AG10803 (cell line): Measurements from ENCODE around the gene VAPA.

Source experiments
- DNase-seq: peaks from one replicate; pipeline ENCODE4 v3.0.0; 2010; ENCODE audit warnings: low read depth
- H3K4me3 ChIP-seq: 2 replicates; pipeline ENCODE4 v1.5.1; 2011; ENCODE audit warnings: mild to moderate bottlenecking, low read length, control low read depth
- TF ChIP-seq, protein P1 (sequence below): conservative IDR thresholded peaks from 2 replicates; pipeline ENCODE4 v1.5.1; 2011; ENCODE audit warnings: mild to moderate bottlenecking, low read length, control low read depth, inconsistent platforms

The VAPA gene

DNA sequence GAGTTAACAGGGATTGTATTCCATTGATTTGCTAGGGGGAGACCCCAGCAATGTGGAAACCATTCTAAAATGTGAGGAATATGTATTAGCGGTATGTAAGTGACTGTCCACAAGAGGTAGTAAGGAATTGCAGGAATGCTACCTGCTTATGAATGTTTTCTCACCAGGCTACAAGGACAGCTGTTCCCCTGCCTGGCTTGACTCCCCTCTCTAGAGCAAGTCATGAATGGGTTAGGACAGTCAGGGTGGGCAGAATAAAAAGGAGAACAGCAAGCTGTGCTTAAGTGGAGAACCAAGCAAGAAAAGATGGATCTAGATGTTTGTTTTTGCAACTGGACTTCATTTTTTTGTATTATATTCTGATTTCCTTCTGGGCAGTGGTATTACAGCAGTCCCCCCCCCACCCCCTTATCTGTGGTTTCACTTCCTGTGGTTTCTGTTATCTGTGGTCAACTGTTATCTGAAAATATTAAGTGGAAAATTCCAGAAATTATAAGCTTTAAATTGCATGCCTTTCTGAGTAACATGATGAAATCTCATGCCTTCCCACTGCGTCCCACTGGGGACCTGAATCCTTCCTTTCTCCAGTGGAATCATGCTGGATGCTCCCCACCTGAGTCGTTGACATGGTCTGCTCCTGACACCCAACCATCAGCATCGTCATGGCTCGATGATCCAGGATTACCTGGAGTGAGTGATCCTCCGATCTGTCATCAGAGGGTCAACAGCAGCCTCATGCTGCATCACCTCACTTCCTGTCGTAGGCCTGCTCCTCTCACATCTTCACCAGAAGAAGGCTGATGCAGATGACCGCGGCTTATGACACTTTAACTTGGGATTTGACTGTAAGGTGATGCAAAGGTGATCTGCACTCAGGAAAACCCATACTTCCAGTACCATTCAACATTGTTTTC, 52.2 kb downstream of the VAPA start:
- no peak for DNase-seq
- H3K4me3 ChIP-seq: no peak overlapping the region
- TF ChIP-seq, protein P1, sequence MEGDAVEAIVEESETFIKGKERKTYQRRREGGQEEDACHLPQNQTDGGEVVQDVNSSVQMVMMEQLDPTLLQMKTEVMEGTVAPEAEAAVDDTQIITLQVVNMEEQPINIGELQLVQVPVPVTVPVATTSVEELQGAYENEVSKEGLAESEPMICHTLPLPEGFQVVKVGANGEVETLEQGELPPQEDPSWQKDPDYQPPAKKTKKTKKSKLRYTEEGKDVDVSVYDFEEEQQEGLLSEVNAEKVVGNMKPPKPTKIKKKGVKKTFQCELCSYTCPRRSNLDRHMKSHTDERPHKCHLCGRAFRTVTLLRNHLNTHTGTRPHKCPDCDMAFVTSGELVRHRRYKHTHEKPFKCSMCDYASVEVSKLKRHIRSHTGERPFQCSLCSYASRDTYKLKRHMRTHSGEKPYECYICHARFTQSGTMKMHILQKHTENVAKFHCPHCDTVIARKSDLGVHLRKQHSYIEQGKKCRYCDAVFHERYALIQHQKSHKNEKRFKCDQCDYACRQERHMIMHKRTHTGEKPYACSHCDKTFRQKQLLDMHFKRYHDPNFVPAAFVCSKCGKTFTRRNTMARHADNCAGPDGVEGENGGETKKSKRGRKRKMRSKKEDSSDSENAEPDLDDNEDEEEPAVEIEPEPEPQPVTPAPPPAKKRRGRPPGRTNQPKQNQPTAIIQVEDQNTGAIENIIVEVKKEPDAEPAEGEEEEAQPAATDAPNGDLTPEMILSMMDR: no peak

DNA sequence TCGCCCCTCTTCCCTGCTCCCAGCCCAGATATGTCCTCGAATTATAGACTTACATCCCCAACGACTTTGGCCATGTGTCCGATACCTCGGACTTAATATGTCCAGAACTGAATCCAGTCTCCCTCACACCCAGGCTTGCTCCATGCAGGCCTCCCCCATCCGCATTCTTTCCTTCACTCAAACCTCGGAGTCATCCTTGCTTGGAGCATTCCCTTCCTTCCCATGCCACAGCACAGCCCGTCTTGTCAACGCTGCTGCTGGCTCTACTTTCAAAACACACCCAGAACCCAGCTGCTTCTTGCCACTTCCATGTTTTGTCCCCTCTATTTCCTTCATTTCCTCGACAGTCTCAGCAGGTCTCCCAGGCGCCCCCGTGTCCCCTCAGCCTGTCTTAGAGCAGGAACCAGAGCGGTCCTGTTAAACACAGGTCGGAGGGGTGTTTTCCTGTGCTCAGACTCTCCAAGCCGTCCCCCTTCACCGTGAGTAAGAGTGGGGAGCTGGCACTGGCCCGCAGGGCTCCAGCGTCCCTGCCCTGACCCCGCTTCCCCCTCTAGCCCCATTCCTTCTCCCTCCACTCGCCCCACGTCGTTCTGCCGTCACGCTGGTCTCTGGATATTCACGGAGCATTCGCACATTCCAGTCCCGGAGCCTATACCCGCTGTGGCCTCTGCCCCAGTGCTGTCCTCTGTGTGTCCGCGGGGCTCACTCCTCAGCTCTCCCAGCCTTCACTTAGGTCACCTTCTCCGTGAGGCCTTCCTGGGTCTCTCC, 54.4 kb downstream of the VAPA start:
- peak; percentile 26 for DNase-seq
- H3K4me3 ChIP-seq: no peak overlapping the region
- TF ChIP-seq, protein P1: no peak

DNA sequence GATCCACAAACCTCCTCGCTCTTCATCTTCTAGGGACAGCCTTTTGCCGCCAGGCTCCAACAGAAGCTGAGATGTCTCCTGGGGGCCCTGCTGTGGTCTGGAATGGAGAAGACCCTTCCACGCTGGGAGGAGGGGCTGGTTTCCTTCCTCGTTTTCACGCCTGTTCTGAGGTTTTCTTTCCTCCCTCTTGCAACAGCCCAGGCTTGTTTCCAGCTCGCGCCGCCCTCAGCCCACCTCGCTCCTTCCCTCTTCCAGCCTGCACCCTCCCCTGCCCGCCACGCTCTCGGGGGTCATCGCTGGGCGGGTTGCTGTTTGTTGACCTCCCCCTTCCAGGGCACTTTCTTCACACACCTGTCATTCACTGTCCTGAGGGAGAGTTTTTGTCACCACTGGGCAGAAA, 55.4 kb downstream of the VAPA start:
- H3K4me3 ChIP-seq: no peak overlapping the region
- TF ChIP-seq, protein P1: no peak
- no peak for DNase-seq

DNA sequence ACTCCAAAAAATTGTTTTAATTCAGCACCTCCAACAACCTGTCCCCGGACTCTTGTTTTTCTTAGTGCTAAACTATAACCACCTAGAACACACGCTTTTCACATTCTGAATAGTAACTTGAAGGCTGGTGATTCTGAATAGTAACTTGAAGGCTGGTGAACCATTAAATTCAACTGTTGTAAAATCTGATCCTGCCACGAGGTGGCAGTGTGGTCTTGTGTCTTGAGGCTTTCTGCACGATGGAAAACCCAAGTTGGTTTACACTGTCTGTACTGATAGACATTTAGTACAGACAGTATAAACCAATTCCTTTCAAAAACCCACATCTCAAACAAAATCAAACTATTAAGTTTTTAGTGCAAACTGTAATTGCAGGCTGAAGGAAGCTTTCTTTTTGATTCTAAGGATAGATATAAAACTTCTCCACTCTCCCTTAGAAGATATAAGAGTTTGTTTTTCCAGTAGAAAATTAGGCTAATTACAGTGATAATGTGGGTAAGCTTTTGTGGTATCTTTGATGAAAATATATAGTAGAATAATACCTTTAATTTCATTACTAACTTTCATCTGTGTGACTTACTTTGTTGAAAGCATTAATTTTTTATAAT, 57.6 kb downstream of the VAPA start:
- TF ChIP-seq, protein P1: peak; percentile 72
- H3K4me3 ChIP-seq: no peak overlapping the region
- DNase-seq: peak; percentile 76

DNA sequence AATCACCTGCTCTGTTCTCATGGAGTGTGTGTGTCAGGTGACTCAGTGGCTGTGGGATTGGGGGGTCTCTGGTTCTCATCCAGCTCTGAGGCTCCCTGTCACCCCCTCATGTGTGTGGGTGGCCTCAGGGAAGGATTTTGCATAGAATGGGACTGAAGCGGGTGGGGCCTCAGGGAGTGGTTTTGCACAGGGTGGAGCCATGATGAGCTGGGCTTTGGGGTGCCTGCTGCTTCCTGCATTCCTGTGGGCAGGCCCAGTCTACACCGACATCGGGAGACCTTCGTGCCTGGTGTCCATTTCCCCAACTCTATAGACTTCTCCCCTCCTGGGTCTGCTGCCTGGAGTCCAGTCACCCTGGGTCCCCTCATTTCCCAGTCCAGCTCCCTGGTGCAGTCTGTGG, 59.7 kb downstream of the VAPA start:
- TF ChIP-seq, protein P1: no peak
- no peak for DNase-seq
- H3K4me3 ChIP-seq: no peak overlapping the region

DNA sequence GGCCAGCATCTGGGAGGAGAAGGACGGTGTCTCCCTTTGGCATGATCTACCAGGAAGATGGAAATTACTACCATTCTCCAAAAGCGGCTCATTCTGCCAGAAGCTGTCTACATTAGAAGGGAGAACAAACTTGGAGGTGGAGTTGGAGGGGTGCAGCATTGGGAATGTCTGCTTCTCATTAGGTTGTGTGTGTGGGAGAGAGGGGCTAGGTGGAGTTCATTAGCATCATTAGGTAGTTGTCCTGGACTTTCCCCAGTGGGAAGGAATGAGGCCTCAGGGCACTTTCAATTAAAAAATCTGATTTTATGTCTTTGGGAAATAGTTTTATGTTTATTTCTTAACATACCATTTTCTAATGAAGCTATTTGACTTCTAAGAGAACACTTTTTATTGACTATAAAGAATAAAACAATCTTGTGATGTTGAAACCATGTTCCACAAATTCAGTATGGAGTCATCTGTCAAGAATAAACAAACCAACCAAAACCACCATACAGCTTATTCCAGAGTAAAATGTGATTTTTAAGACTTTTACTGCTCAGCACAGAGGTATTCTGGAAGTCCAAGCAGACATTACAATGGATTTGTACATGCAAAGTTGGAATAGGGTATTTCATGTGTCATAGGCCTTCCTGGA, 60.6 kb downstream of the VAPA start:
- DNase-seq: peak; percentile 13

More for the DNA sequence above, 60.6 kb downstream of the VAPA start:
- TF ChIP-seq, protein P1: no peak
- no peak overlapping the region for H3K4me3 ChIP-seq
